Activated T-cell treated with anti-CD3 and anti-CD28 coated beads, Interleukin-2, amount 50 U/mL, for 48 hours (primary cell): ENCODE measurements around the gene CA12.
"Not testable (repeated sequence)": the region's sequence is repeated elsewhere in the genome, so short reads cannot be mapped to it uniquely, and the experiment has no call there.

Experiments
- DNase-seq, 2 experiments: peaks; one replicate each; pipeline ENCODE4 v3.0.0-alpha.2; 2020

The CA12 gene

DNA sequence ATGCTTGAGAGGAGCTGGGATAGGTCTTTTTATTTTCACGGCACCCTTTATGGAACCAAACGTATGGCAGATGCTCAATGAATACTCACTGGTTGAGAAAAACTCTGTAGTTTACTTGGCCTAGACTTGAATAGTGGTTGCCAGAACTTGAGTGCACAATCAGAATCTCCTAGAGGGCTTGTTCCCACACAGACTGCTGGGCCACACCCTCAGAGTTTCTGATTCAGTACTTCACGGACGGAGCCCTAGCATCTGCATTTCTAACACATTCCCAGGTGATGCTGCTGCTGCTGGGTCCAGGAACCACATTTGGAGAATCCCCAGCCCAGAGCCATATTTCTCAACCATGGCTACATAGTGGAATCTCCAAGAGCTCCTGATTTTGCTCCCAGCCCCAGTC is 24.6 kb downstream of the CA12 start:
- no peak for DNase-seq

DNA sequence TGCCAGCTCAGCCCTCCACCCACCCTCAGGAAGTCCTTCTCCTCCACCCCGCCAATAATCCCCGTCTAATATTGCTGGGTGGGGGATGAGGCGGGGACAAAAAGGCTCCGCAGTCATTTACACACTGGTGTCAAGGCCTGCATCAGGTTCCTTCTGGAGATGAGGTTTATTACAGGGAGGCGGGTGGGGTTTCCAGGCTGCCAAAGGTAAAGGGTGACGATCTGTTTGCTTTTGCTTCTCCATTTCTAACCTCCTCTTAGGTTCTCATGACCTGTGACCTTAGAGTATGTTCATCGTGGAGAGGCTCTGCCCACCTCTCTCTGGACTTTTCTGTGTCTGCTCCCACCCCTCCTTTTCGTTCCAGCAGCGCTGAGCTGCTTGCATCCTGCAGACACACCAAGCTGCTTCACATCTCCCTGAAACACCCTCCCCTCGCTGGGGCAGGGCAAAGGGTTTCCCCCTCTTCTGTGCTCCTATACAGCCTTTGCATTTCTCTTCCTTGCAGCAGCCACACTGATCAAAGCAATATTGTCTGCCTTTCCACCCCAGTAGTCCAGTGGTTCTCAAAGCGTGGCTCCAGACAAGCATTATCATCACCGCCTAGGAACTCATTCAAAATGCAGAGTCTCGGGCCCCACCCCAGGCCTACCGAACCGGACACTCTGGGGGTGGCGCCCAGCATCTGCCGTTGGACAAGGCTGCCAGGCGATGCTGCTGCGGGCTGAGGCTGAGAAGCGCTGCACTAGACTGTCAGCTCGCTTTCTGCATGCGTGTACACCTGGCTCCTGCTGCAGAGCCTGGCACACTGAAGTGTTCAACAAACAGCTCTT is 26.6 kb downstream of the CA12 start:
- no peak for DNase-seq

DNA sequence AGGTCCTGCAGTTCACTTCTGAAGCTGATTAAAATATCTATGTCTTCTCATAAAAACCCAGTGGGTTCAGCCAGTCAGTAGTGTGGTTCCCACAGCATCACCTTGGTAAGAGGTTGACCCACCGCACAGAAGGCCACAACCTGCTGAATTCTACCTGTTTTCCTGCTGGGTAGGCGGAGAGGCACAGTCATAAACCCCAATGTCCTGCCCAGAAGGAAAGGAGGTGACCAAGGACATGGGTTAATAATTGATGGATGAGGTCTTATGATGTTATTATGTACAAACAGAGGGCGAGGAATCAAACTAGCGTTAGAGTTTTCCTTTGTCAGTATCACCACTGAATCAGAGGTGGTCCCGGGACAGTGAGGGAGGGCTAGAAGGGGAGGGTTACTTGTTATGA is 27.8 kb downstream of the CA12 start:
- DNase-seq, result no peak

DNA sequence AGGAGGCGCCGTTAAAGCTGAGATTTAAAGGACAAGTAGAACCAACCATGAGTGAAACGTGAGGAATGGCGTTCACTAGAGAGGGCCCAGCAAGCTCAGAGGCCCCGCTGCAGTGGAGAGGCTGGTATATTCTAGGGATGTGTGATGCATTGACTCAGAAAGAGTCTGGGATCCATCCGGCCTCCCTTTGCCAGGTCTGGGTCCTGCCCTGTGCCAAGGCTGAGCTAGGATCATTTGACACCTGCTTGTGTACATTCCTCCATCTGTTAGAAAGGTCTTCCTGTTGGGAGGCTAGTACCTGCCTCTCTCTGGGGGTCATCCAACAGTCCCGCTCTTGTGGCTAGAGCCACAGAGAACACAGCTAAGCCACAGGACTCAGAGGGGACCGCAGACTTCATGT is 28.4 kb downstream of the CA12 start:
- no peak for DNase-seq

DNA sequence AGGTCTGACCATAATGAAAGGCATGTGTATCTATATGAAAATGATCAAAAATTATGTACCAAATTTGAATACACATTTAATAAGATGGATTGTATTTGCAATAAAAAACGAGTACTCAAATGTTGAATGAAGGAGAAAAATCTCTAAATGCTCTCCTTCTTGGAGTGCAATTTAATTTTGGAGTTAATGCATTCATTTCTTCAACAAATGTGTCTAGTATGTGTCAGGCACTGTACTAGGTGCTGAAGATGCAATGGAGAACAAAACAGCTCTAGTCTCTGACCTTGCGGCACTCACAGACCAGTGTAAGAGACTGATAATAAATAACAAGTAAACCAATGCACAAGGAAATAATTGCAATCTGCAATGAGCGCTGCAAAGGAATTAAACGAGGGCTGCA is 28.8 kb downstream of the CA12 start:
- no peak for DNase-seq

DNA sequence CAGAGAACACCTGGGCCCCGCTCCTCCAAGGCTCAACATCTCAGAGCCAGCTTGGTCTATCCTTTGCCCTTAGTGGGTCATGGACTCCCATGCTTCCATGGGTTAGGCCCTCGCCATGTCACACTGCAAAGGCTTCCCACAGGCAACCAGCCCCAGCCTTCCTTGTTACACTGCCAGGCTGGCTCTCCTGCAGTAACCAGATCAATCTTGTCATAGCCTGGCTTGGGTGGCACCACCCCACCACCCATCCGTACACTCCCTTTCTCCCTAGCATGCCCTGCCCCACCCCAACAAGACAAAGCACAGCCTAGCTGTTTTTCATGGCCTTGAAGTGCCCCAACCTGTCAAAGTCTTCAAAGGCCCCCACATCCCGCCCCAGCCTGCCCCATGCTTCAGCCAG is 30.5 kb downstream of the CA12 start:
- DNase-seq, result no peak

DNA sequence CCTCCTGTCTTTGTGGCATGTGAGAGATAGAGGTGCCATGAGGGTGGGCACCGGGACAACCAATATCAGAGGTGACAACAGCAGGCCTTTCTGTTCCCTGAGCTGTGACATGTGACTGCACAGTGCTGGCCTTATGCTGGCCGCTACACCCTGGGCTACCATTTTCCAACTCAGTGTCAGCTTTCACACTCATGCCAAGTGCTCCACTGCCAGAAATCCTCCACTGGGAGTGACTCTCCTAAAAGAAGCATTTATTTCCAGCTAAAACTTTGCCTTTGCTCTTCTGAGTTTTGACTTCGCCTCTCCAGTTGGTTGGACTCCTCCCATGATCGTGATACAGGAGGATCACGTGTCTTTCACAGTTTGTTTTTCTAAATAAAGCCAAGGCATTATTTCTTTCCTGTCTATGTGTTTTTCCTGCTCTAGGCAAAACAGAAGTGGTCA is 31.4 kb downstream of the CA12 start:
- no peak for DNase-seq

DNA sequence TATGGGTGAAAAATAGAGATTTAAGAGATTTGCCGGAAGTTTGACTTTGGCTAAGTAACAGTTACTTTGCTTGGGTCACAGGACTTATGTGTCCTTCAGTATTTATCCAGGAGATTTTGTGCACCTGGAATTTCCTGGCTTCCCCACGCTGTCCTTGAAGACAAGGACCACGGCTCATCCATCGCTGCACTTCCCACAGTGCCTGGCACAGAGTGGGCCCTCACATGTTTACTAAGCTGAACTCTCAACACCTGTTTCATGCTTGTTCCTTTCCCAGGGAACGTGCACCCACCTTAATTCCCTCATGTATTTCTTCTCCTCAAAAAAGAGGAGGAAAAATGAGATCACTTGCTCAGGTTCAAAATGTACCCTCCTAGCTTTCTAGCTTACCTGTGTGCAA is 32.0 kb downstream of the CA12 start:
- DNase-seq, result no peak

DNA sequence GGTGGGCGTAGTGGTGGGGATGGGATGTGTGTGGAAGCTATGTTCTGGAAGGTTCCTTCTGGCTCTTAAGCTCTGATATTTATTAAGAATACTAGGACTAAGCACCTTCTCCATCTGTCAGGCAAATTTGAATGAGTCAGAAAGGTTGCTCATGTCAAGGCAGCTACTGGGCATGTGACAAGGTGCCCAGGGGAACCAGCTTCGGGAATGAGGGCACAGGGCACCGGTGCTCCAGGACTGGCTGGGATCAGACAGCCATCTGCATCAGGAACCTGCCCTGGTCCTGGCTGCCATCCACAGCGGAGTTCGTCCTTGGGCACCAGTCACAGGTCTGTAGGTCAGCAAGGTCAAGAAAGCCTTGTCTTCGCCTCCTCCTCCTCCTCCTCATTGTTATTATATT is 32.5 kb downstream of the CA12 start:
- no peak for DNase-seq

DNA sequence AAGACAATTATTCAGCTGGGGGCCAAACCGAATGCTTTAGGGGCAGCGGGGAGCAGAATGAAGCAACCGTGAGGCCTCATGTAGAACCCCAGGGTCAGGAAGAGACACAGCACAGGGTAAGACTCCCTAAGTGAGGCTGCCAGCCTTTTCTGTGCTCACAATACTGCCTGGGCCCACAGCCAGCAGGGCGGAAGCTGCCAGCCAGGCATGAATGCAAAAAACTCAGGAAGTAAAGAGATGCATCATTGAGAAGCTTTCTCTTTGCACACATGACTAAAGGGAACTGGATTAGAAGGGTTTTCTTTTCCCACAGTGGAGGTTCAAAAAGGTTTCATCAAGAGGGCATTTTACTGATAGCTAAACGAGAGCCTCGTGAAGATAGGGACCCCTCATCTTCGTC is 33.3 kb downstream of the CA12 start:
- DNase-seq, result no peak

DNA sequence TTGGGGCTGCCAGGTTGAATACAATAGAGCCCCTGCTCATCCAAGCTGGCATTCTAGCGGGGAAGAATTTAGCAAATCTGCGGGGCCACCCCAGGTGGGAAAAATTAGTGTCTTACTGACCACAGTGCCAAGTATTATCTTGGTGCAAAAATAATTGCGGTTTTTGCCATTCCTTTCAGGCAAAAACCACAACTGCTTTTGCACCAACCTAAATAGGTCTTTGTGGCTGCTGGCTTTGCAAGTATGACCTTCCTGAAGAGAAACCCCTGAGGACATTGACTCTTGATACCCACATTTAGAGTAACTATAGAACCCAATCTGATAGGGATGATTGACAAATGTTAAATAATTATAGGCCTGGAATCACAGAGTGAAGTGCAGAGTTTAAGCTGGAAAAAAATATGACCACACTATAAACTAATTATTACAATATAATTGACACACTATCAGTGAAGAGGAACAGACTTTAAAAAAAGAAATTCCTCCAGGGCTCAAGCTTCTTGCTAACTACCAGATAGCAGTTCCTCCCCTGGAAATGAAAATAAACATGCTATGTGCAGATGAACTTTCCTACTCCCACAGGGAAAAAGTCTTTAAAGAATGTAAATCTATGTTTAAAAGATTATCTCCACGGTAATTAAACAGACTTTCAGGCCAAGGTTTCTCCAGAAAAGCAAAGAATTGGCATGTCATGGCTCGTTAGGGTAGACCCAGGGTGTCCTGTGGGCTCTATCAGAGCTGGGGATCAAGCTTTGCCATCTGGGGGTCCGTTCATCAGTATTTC is 34.4 kb downstream of the CA12 start:
- DNase-seq, result no peak

DNA sequence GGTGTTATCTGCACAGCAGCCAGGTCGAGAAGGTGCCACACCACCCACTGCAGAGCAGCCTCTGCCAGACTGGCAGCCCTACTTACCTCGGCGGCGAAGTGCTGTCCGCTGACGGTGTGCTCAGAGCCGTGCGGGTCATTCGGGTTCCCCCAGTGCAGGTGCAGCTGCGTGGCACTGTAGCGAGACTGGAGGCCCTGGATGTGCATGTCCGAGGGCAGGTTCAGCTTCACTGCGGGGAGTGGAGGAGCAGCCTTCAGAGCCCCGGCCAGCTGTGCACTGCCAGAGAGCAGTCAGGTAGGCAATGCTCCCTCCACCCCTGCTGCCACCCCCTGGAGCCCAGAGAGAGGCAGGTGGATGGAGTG is 36.3 kb downstream of the CA12 start:
- no peak for DNase-seq

DNA sequence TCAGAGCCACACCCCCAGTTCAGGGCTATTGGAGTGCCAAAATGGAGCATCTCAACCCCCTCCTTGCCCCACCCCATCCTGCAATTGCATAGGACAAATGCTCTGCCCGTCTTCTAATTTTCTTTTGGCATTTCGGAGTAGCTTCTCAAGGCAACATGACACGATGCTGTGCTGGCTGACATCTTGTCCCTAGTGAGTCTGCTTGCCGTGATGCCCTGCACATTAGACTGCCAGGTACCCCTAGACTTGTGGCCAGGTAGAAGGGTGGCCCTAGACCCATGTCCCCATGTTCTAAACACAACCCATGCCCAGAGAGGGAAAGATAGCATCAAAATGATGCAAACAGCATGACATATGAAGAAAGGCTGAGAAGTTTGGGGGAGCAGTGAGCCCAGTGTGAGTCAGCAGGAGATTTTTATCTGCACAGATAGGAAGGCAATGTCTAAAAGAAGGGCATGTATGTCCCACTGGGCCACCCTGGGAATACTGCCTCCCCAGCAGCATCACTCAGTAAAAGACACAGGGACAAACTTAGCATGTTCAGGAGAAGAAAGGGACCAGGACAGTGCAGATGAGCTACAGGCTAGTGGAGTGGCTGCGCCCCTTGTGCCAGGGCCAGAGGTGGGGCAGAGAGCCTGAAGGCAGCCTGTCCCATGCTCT is 36.8 kb downstream of the CA12 start:
- no peak for DNase-seq

DNA sequence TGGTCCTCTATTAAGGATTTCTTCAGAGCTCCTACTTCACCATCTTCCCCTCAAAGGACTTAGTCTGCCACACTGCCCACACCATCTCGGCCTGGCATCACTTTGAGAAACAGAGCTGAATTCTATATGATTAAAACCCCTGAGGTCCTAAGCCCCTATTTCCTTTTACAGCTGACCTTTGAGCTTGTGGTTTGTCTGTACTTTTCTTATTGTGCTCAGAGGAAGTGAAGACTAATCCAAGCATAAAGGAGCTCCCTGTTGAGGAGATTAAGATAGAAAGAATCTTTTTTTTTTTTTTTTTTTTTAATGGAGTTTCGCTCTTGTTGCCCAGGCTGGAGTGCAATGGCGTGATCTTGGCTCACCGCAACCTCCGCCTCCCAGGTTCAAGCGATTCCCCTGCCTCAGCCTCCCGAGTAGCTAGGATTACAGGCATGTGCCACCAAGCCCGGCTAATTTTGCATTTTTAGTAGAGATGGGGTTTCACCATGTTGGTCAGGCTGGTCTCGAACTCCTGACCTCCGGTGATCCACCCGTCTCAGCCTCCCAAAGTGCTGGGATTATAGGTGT is 38.6 kb downstream of the CA12 start:
- DNase-seq, result not testable (repeated sequence)

DNA sequence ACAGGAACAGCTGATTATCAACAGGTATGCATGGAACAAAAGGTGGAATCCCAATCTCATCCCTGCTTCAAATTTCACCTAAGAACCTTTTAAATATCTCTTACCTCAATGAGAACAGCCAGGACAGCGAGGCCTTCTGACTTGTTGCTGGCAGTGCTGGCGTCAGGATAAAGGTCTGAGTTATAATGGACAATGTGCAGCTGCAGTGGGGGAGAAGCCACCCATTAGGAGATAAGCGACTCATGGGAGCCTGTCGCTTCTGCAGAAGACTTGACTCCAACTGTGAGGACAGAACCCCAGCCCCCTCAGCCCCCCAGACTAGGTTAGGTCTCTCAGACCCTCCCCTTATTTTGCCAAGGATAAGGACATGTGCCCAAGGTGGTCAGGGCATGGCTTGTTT is 39.7 kb downstream of the CA12 start:
- DNase-seq, result no peak

DNA sequence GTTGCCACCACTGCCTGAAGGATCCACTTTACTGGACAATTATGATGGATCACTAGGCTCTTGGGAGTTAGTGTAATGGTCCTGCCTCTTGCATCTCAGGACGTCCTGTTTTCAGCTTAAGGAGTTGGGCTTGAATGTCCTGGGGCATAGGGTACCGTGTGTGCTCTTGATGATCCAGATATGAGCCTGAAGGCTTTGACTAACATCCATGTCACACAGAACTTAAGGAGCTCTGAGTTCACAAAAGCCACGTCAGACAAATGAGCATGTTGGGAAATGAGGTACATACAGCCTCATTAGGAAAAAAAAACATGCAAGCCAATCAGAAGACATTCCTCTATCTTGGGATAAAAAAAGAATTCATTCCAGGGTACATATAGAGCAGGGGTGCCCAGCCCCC is 40.8 kb downstream of the CA12 start:
- DNase-seq, result no peak

DNA sequence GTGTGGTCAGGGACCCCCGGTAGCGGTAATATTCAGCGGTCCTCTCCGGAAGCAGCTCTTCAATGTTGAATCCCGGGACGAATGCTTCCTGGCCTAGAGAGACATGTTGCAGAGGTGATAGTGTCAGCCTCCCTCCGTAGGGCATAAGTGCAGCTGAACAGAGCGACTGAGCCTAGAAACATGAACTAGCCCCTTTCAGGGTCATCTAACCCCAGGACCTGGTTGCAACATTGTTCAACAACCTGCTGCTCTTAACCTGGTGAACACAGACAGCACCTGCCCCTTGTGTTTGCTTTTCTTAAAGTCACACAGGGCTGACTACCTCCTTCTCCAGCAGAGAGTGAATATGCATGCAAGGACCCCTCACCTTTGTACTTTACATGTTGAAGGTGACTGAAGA is 41.3 kb downstream of the CA12 start:
- DNase-seq, result no peak

DNA sequence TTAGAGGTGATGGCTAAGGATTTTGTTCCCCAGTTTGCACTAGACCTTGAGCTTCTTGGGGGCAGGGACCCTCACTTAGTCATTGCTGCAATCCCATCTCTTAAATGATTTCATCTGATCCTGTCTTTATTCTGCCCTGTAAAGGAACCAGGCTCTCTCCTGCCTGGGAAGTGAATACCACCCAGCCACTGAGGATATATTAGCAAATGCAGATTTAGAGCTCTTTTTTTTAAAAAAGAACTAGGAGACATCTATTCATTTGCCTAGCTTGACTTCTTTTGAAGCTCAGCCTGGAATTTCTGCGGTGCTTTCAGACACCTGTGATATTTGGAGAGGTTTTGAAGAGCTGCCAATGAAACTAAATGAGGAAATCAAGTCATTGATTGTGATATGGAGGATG is 41.8 kb downstream of the CA12 start:
- no peak for DNase-seq

DNA sequence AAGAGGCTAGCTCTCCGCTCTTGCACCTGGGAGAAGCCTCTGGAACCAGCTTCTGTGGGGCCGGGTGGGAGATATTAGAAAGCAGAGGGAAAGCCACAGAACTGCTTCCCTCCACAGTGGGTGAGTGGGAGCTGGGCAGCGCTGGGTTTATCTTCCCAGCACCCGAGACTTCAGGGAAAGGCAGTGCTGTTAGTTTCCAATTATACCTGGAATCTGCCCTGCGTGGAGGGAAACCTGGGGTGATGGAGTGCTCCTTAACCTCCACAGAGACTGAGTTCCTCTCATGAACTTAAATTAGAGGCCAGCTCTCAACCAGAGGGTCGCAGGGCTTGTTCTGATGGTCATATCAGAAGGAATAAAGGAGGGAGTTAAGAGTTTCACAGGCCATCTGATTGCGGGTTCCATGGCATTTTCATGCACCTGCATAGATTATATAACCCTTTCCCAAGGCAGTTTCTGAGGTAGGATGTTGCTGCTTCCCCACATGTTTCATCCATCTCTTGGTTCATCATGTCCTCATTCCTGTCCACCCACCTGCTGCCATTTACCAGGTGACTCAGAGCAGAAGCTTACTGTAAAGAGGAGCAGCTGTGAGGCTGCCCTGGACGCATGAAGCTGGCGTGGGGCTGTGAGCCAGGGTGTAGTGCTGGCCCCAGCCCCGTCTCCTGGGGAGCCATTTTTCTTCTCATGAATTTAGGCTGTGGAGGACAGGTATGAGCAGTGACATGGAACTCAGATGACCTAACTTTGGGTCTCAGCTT is 42.5 kb downstream of the CA12 start:
- no peak for DNase-seq

DNA sequence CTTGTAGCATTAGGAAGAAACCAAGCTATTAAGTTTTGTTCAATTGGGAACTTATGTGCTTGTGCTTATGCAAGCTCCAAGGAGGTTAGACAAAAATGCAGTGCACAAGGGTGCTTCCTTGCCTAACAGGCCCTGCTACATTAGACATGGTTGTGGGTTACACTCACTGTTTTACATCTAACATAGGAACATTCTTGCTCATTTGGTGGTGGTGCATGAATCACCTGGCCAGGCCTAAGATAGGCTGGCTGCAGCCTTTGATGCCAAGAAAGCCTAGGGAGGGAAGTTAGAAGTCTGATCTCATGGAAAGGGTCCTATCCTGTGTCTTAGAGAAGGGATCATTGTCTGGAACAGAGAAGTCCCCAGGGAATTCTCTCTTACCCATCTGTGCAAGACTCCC is 43.5 kb downstream of the CA12 start:
- no peak for DNase-seq

DNA sequence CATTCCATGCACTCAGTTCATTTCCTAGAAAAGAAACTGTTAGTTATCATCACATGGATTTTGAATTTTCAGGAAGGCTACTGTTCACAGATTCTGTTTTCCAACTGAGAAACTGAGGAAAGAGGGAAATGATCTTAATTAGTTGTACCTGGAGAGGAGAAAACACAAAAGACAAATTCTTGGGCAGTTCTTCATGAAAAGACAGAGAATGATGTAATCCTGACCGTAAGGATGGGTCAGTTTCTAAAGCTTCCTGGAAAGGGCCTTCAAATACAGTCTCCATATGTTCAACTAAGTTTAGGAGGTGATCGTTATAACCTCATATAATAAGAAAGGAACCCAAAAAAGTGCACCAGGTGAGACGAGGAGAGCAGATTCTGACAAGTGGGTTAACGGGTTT is 44.6 kb downstream of the CA12 start:
- DNase-seq, result no peak

DNA sequence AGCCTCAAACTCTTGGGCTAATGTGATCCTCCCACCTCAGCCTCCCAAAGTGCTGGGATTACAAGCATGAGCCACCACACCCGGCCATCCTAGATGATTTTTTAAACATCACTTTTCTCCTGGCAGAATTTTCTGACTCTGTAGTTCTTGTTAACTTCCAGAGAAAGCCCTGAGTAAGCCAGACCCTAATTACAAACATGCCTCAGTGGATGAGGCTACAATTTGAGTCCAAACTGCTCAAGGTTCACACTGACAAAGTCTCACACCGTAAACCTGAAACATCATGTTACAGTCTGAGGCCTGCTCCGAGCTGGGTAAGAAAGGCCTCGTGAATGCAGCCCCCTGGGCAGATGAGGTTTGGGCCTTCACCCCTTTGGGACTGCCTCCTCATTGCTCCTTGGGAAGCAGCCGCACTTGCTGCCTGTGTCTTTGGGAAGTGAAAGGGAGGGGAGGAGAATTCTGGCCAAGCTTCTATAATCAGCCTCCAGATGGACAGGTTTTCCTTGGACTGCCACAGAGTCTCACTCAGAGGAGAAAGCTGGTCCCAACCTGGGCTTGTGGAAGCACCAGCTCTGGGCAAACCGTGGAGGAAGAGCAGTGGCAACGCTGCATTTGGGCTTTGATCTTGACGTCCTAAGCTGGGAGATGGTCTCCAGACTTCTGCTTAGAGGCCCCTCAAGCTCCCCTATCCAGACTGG is 46.0 kb downstream of the CA12 start:
- DNase-seq, result no peak
